Dermis microvascular lymphatic vessel endothelial cell (primary cell): Measurements from ENCODE around the gene AMZ1. TPM values are rescaled to one million over a fixed set of nuclear protein-coding genes. Genes with fewer than 3 reads are reported as not detected.
"Not testable (repeated sequence)": the region's sequence is repeated elsewhere in the genome, so short reads cannot be mapped to it uniquely, and the experiment has no call there.

ENCODE experiments used
- DNase-seq, 2 donors: peaks; one replicate each; pipeline versions ENCODE4 v3.0.0 to v3.0.0-alpha.2; 2010; ENCODE audit warnings: low read depth in 2 of 2
- total RNA-seq: library from RNA; depleted of rRNA; stranded (reverse); fragments of >200 nt; gene quantifications from 2 replicates; pipeline ENCODE4 v1.2.1, GENCODE V29; 2014

Gene AMZ1
- total RNA-seq, 1 donor from 2014 or later: under 0.01 TPM

- no peak for DNase-seq
These were observed 22.3 kb downstream of the AMZ1 start for GRCh38 chr7:2710286-2710655.

GRCh38 chr7:2710901-2711551 is 23.0 kb downstream of the AMZ1 start:
- no peak for DNase-seq

DNA sequence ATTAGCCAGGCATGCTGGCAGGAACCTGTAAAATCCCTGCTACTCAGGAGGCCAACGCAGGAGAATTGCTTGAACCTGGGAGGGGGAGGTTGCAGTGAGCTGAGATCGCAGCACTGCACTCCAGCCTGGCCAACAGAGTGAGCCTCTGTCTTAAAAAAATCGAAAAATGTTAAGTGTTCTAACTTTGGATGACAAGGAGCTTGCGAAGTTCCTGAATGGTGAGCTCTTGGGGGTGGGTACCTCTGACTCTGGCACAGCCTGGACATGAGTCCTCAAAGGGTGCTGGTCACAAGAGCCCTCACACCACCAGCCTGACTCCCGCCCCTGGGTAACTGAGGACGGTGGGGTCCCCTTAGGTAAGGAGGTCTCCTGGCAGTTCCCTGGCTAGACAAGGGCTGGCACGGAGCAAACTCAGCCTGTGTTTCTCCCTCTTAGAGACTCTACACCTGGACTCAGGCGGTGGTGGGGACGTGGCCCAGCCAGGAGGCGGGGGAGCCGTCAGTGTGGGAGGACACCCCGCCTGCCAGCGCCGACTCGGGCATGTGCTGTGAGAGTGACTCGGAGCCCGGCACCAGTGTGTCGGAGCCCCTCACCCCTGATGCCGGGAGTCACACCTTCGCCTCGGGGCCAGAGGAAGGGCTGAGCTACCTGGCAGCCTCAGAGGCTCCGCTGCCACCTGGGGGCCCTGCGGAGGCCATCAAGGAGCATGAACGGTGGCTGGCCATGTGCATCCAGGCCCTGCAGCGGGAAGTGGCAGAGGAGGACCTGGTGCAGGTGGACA is 24.1 kb downstream of the AMZ1 start:
- DNase-seq: no peak

GRCh38 chr7:2713370-2713769 is 25.4 kb downstream of the AMZ1 start:
- DNase-seq: peak in 1 of 2 donors; percentile 43

- no peak for DNase-seq
These were observed 26.0 kb downstream of the AMZ1 start for GRCh38 chr7:2713978-2714377.

DNA sequence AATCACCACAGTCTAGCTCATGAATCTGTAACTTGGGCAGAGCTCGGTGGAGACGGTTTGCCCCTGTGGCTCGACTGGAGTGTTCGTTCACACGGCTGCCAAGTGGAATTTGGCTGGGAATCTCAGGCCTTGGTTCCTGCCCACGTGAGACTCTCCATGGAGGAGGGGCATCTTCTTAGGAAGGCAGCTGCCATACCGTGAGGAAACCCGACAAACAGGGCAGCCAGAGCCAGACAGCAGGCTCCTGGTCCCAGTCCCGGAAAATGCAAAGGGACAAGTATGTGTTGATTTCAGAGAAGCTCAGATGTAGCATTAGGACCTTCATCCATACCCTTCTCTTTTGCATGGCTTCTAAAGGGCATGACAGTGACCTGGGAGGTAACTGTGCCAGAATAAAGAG is 26.6 kb downstream of the AMZ1 start:
- DNase-seq: no peak

- no peak for DNase-seq
These were observed 27.6 kb downstream of the AMZ1 start for GRCh38 chr7:2715341-2716231.

- no peak for DNase-seq
These were observed 28.5 kb downstream of the AMZ1 start for GRCh38 chr7:2716488-2716887.

GRCh38 chr7:2716906-2717292 is 28.9 kb downstream of the AMZ1 start:
- no peak for DNase-seq

- peak in 1 of 2 donors; percentile 54 for DNase-seq
These were observed 29.6 kb downstream of the AMZ1 start for GRCh38 chr7:2717293-2718261.

DNA sequence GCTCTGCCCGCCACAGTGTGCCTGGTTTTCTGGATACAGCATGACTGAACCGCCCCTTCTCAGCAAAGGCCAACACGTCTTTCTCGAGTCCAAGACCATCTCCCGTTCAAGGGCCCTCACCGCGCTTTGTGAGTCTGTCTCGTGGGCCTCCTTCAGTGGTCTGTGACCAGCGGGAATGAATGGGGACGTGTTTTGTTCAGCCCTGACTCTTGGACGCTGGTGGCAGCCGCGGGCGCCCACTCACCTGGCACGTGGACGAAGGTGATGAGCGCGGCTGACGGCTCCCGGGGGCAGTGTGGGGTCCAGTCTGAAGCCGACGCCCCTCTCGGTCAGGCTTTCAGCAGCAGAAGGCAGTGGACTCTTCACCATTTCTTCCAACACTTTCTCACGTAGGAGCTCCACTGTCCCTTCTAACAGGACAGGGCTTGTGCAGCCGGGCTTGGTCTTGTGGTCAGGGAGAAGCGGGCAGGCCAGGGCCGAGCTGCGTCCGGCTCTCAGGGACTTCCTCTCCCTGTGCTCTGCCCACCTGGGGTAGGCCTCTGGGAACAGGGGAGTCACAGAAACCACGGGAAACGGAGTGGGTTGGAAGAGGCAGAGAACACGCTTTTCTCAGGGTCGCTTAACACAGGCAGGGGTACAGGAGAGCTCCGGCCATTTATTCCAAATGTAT is 30.4 kb downstream of the AMZ1 start:
- DNase-seq: no peak

- peak in 1 of 2 donors; percentile 25 for DNase-seq
These were observed 31.0 kb downstream of the AMZ1 start for GRCh38 chr7:2719007-2719406.

GRCh38 chr7:2720024-2720423 is 32.0 kb downstream of the AMZ1 start:
- DNase-seq: no peak

DNA sequence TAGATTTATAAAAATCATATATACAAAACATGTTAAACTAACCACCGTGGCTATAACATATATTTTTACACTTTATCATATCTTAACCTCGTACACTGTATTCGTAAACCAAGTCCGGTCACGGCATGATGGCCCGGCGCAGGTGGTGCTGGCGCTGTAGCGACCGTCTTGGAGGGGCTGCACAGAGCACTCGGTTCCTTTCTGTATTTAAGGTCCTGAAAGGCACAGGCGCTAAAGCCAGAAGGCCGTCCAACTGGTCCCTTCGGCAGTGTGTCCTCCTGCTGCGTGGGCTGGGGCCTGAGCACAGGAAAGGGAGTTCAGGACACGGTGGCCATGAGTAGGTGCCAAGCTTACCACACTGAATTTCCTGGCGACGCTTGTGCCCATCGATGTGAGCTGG is 33.8 kb downstream of the AMZ1 start:
- no peak for DNase-seq

DNA sequence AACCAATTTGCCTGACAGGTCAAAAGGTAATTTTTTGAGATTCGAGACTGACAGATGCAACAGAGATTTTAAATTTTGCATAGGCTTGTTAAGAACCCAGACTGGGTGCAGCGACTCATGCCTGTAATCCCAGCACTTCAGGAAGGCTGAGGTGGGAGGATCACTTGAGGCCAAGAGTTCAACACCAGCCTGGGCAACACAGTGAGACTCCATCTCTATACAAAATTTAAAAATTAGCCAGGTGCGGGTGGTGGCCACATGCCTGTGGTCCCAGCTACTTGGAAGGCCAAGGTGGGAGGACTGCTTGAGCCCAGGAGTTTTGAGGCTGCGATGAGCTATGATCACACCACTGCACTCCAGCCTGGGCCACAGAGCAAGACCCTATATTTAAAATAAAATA is 34.6 kb downstream of the AMZ1 start:
- DNase-seq: no peak

- DNase-seq: no peak
These were observed 35.3 kb downstream of the AMZ1 start for GRCh38 chr7:2723138-2723850.

DNA sequence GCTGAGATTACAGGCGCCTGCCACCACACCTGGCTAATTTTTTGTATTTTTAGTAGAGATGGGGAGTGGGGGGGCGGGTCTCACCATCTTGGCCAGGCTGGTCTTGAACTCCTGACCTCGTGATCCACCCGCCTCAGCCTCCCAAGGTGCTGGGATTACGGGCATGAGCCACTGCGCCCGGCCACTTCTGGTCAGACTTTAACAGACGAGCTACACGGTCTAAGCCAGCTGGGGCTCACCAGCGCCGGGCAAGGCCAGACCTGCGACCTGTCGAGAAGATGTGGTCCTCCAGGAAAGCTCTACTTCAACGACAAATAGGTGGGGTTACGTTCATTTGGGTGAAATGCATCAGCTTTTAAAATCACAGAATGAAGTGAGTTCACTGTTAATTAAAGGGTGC is 36.0 kb downstream of the AMZ1 start:
- not testable (repeated sequence) for DNase-seq

- DNase-seq: no peak
These were observed 36.6 kb downstream of the AMZ1 start for GRCh38 chr7:2724453-2725177.
